Aorta (tissue), 5 donors: ENCODE data around the gene TTLL5. TPM values are rescaled to one million over a fixed set of nuclear protein-coding genes. Genes with fewer than 3 reads are reported as not detected.
"Not testable (repeated sequence)": the region's sequence is repeated elsewhere in the genome, so short reads cannot be mapped to it uniquely, and the experiment has no call there.

Experiments used
- ATAC-seq: fragments of 200-7000 bp; cut with Tn5 transposase; one replicate; pipeline ENCODE4 v1.9.1; 2022; ENCODE audit warnings: moderate library complexity; ENCODE audit not compliant: low FRiP score
- DNase-seq, 2 donors: peaks; one replicate each; pipeline ENCODE4 v3.0.0-alpha.2; 2020
- H3K27ac ChIP-seq, 2 donors: one replicate each; pipeline ENCODE4 v1.5.1; 2013; ENCODE audit warnings: low read length in 2 of 2, mild to moderate bottlenecking in 2 of 2, moderate library complexity in 2 of 2, control low read depth in 1 of 2, inconsistent platforms in 1 of 2, low read depth in 1 of 2
- H3K27me3 ChIP-seq, 2 donors: one replicate each; pipeline ENCODE4 v1.6.1; 2013; ENCODE audit warnings: control low read depth in 1 of 2, low read length in 1 of 2, mild to moderate bottlenecking in 1 of 2, moderate library complexity in 1 of 2; ENCODE audit not compliant: insufficient read depth in 2 of 2, control insufficient read depth in 1 of 2
- H3K36me3 ChIP-seq, 2 donors: one replicate each; pipeline ENCODE4 v1.6.1; 2013; ENCODE audit warnings: control low read depth in 1 of 2, low read length in 1 of 2, mild to moderate bottlenecking in 1 of 2; ENCODE audit not compliant: insufficient read depth in 2 of 2, control insufficient read depth in 1 of 2
- H3K4me1 ChIP-seq, 2 donors: one replicate each; pipeline ENCODE4 v1.6.1; 2013; ENCODE audit warnings: low read length in 2 of 2, control low read depth in 1 of 2, mild to moderate bottlenecking in 1 of 2, moderate library complexity in 1 of 2; ENCODE audit not compliant: insufficient read depth in 2 of 2, control insufficient read depth in 1 of 2
- H3K4me3 ChIP-seq, 2 donors: one replicate each; pipeline ENCODE4 v1.5.1; 2013; ENCODE audit warnings: low read length in 2 of 2, control low read depth in 1 of 2, mild to moderate bottlenecking in 1 of 2
- H3K9me3 ChIP-seq: one replicate; pipeline ENCODE4 v1.6.1; 2013; ENCODE audit warnings: mild to moderate bottlenecking, low read length; ENCODE audit not compliant: control insufficient read depth
- WGBS, 2 donors: extraction: QIAGEN DNeasy Blood & Tissue Kit; methylation state at CpG; one replicate each; pipeline ENCODE4 v1.1.7; 2013; 5-methylcytosine and 5-hydroxymethylcytosine counted together
- intact Hi-C, 2 donors: fragments of 100-400 bp; cut with DNase I; formaldehyde crosslinking; loops; one replicate each; pipeline versions ENCODE4 v1.14.2 to v1.15.0; 2022
- polyA plus RNA-seq, 2 donors: library from polyadenylated mRNA; stranded (reverse); fragments of 200-250 nt; gene quantifications; one replicate each; pipeline ENCODE4 v1.2.3, GENCODE V29; 2013
- total RNA-seq, 2 donors: library from RNA; stranded (reverse); fragmentation: NEBNext Ultra II Directional; extraction: Animal tissue kit (Norgen Biotek cat#: 25700); gene quantifications; one replicate each; pipeline ENCODE4 v1.2.1, GENCODE V29; 2021
- donor health status: healthy with polysubstance abuse.
- donor health status: Bipolar disorder and iron deficiency.
- donor health status: DM: no; HTN: no; CAD: no.
- donor health status: DM: no; HTN: no; CAD: no.
- donor health status: DM: yes; HTN: yes; CAD: no.

Gene TTLL5
- total and polyA plus RNA-seq, 4 donors, result 7.7 to 40.8 (median 22.8) TPM

GRCh38 chr14:75675265-75675960, 14.4 kb downstream of the TTLL5 start:
- peaks cover 0 to 1% of the 10 kb centered on the region in 2 donors for H3K4me1 ChIP-seq
- DNase-seq (no peak), ATAC-seq (no peak)
- no peaks in the 10 kb centered on the region for H3K9me3 ChIP-seq
- intact Hi-C loops, result no loop called here
- 62 to 64% methylated on average over 2 of the region's 2 CpGs for WGBS, 2 donors
- no peak overlapping the region for H3K27ac ChIP-seq
- no peaks in the 10 kb centered on the region for H3K27me3 ChIP-seq
- no peak overlapping the region for H3K4me3 ChIP-seq
- H3K36me3 ChIP-seq, result no peaks in the 10 kb centered on the region

GRCh38 chr14:75685910-75686309, 24.9 kb downstream of the TTLL5 start:
- WGBS, 2 donors, result 83 to 89% methylated on average over 2 of the region's 2 CpGs
- Histone ChIP-seq H3K4me1 (no peaks in the 10 kb centered on the region), H3K36me3 (peaks cover 3 to 5% of the 10 kb centered on the region in 2 donors), H3K27me3 (no peaks in the 10 kb centered on the region), H3K4me3 (no peak overlapping the region), H3K9me3 (no peaks in the 10 kb centered on the region), H3K27ac (no peak overlapping the region)
- intact Hi-C loops, result no loop called here
- DNase-seq (no peak), ATAC-seq (no peak)

GRCh38 chr14:75689012-75689411, 28.0 kb downstream of the TTLL5 start:
- 90 to 91% methylated on average over 2 of the region's 2 CpGs for WGBS, 2 donors
- H3K9me3 ChIP-seq, result no peaks in the 10 kb centered on the region
- no peak overlapping the region for H3K27ac ChIP-seq
- DNase-seq, result peak in 1 of 2 donors; percentile 49
- peaks cover 2 to 12% of the 10 kb centered on the region in 2 donors for H3K36me3 ChIP-seq
- no peaks in the 10 kb centered on the region for H3K27me3 ChIP-seq
- H3K4me3 ChIP-seq, result no peak overlapping the region
- no peaks in the 10 kb centered on the region for H3K4me1 ChIP-seq
- intact Hi-C loops, result no loop called here
- ATAC-seq, result peak; percentile 64

- 90 to 91% methylated on average over 7 of the region's 7 CpGs for WGBS, 2 donors
- no peaks in the 10 kb centered on the region for H3K4me1 ChIP-seq
- DNase-seq, result no peak
- no peaks in the 10 kb centered on the region for H3K9me3 ChIP-seq
- H3K27me3 ChIP-seq, result no peaks in the 10 kb centered on the region
- intact Hi-C loops, result no loop called here
- no peak overlapping the region for H3K27ac ChIP-seq
- H3K4me3 ChIP-seq, result no peak overlapping the region
- ATAC-seq, result no peak
- peaks cover 2 to 12% of the 10 kb centered on the region in 2 donors for H3K36me3 ChIP-seq
Measured at GRCh38 chr14:75690010-75690409, 29.0 kb downstream of the TTLL5 start.

- H3K27ac ChIP-seq, ATAC-seq, H3K27me3 ChIP-seq, H3K4me3 ChIP-seq, H3K9me3 ChIP-seq, H3K4me1 ChIP-seq, DNase-seq, intact Hi-C loops: not testable (repeated sequence)
- WGBS, 2 donors, result 88 to 90% methylated on average over 6 of the region's 6 CpGs
- peaks cover 2 to 12% of the 10 kb centered on the region in 2 donors for H3K36me3 ChIP-seq
Measured at GRCh38 chr14:75695025-75695424, 34.0 kb downstream of the TTLL5 start.

GRCh38 chr14:75697386-75697785, 36.3 kb downstream of the TTLL5 start:
- WGBS, 2 donors, result 89 to 92% methylated on average over 1 of the region's 1 CpG
- Histone ChIP-seq H3K27ac (no peak overlapping the region), H3K4me3 (no peak overlapping the region), H3K4me1 (peaks cover 0 to 3% of the 10 kb centered on the region in 2 donors), H3K36me3 (peaks cover 0 to 8% of the 10 kb centered on the region in 2 donors), H3K9me3 (no peaks in the 10 kb centered on the region), H3K27me3 (no peaks in the 10 kb centered on the region)
- ATAC-seq (no peak), DNase-seq (no peak)
- intact Hi-C loops, result no loop called here

GRCh38 chr14:75697918-75698317, 36.9 kb downstream of the TTLL5 start:
- DNase-seq (no peak), ATAC-seq (no peak)
- Histone ChIP-seq H3K9me3 (no peaks in the 10 kb centered on the region), H3K4me1 (peaks cover 0 to 3% of the 10 kb centered on the region in 2 donors), H3K27me3 (no peaks in the 10 kb centered on the region), H3K27ac (no peak overlapping the region), H3K4me3 (no peak overlapping the region), H3K36me3 (peaks cover 0 to 5% of the 10 kb centered on the region in 2 donors)
- intact Hi-C loops, result no loop called here
- WGBS, 2 donors, result 93 to 95% methylated on average over 2 of the region's 2 CpGs

GRCh38 chr14:75699331-75699730, 38.3 kb downstream of the TTLL5 start:
- 94 to 98% methylated on average over 3 of the region's 3 CpGs for WGBS, 2 donors
- DNase-seq, result no peak

GRCh38 chr14:75700295-75700694, 39.2 kb downstream of the TTLL5 start:
- no peak for ATAC-seq

More at GRCh38 chr14:75699331-75699730, 38.3 kb downstream of the TTLL5 start:
- no peak for ATAC-seq
- H3K27me3 ChIP-seq, result no peaks in the 10 kb centered on the region
- H3K4me1 ChIP-seq, result peaks cover 0 to 3% of the 10 kb centered on the region in 2 donors
- intact Hi-C loops, result no loop called here
- no peak overlapping the region for H3K4me3 ChIP-seq
- no peak overlapping the region for H3K27ac ChIP-seq
- peaks cover 0 to 2% of the 10 kb centered on the region in 2 donors for H3K36me3 ChIP-seq
- H3K9me3 ChIP-seq, result no peaks in the 10 kb centered on the region

More at GRCh38 chr14:75700295-75700694, 39.2 kb downstream of the TTLL5 start:
- intact Hi-C loops, result loop anchor here in 1 of 2 donors (10.0 kb wide), 1 partner anchor 655 kb away; no protein-coding TSS in a partner anchor
- WGBS, 2 donors, result 92 to 94% methylated on average over 6 of the region's 6 CpGs
- Histone ChIP-seq H3K4me1 (peaks cover 0 to 3% of the 10 kb centered on the region in 2 donors), H3K9me3 (no peaks in the 10 kb centered on the region), H3K4me3 (no peak overlapping the region), H3K27ac (no peak overlapping the region), H3K27me3 (no peaks in the 10 kb centered on the region), H3K36me3 (peaks cover 0 to 2% of the 10 kb centered on the region in 2 donors)
- no peak for DNase-seq
